Fibroblast of lung (primary cell): ENCODE results near the gene TTLL10. TPM values are rescaled to one million over a fixed set of nuclear protein-coding genes. Genes with fewer than 3 reads are reported as not detected.

Experiments
- DNase-seq, 2 donors: peaks; one replicate each; pipeline versions ENCODE4 v3.0.0 to v3.0.0-alpha.2; 2010; ENCODE audit warnings: low read depth in 2 of 2
- H2AFZ ChIP-seq: 2 replicates; pipeline ENCODE4 v1.5.1; 2012; ENCODE audit warnings: low read length, control low read depth, inconsistent platforms
- H3K27ac ChIP-seq: 2 replicates; pipeline ENCODE4 v1.5.1; 2011; ENCODE audit warnings: low read length, control low read depth; ENCODE audit not compliant: insufficient read depth
- H3K27me3 ChIP-seq: 2 replicates; pipeline ENCODE4 v1.5.1; 2011; ENCODE audit warnings: mild to moderate bottlenecking, low read length; ENCODE audit not compliant: control insufficient read depth, insufficient read depth
- H3K36me3 ChIP-seq: 2 replicates; pipeline ENCODE4 v1.5.1; 2011; ENCODE audit warnings: low read length; ENCODE audit not compliant: control insufficient read depth, insufficient read depth
- H3K4me1 ChIP-seq: 2 replicates; pipeline ENCODE4 v1.5.1; 2011; ENCODE audit warnings: low read length; ENCODE audit not compliant: control insufficient read depth, insufficient read depth; ENCODE audit errors: extremely low read depth
- H3K4me2 ChIP-seq: 2 replicates; pipeline ENCODE4 v1.5.1; 2011; ENCODE audit warnings: low read length, control low read depth; ENCODE audit not compliant: insufficient read depth; ENCODE audit errors: extremely low read depth
- H3K4me3 ChIP-seq, 4 experiments: fragments of 200-600 bp in 1 of 4; sonication (generic) in 1 of 4; replicated peaks in 1 of 4; 2 replicates each; pipeline ENCODE4 v1.5.1; 2011 to 2016; ENCODE audit warnings: low read length in 4 of 4, low read depth in 3 of 4, mild to moderate bottlenecking in 3 of 4, control low read depth in 2 of 4, inconsistent platforms in 1 of 4, mixed read lengths in 1 of 4; ENCODE audit not compliant: insufficient read depth in 1 of 4; ENCODE audit errors: control extremely low read depth in 1 of 4
- H3K79me2 ChIP-seq: 2 replicates; pipeline ENCODE4 v1.5.1; 2012; ENCODE audit warnings: mild to moderate bottlenecking, low read length, inconsistent platforms; ENCODE audit not compliant: control insufficient read depth, insufficient read depth
- H3K9ac ChIP-seq: 2 replicates; pipeline ENCODE4 v1.5.1; 2011; ENCODE audit warnings: mild to moderate bottlenecking, low read length, control low read depth; ENCODE audit not compliant: insufficient read depth
- H3K9me3 ChIP-seq: 2 replicates; pipeline ENCODE4 v1.5.1; 2012; ENCODE audit warnings: low read depth, low read length; ENCODE audit not compliant: control insufficient read depth, insufficient read depth
- H4K20me1 ChIP-seq: 2 replicates; pipeline ENCODE4 v1.5.1; 2011; ENCODE audit warnings: low read length; ENCODE audit not compliant: control insufficient read depth, insufficient read depth; ENCODE audit errors: extremely low read depth
- EZH2 ChIP-seq: IDR thresholded peaks from 2 replicates; pipeline ENCODE4 v1.5.1; 2012; ENCODE audit warnings: low read length, control low read depth, mild to moderate bottlenecking; ENCODE audit errors: missing control alignments
- polyA plus RNA-seq, 2 donors: library from polyadenylated mRNA; depleted of rRNA in 1 of 2; stranded (reverse) in 1 of 2; unstranded in 1 of 2; fragments of >200 nt; gene quantifications; 2 replicates each; pipeline ENCODE4 v1.2.1, GENCODE V29; 2011 to 2012; ENCODE audit warnings: missing spikeins in 1 of 2
- total RNA-seq: library from RNA; depleted of rRNA; stranded (reverse); fragments of >200 nt; gene quantifications from 2 replicates; pipeline ENCODE4 v1.2.1, GENCODE V29; 2014
- TF ChIP-seq, protein P1 (sequence below), 2 donors: IDR thresholded peaks in 1 of 2; conservative IDR thresholded peaks in 1 of 2; 1 replicate in 1 of 2; 2 replicates in 1 of 2; pipeline ENCODE4 v1.5.1; 2011 to 2012; ENCODE audit warnings: low read length in 2 of 2, control low read depth in 1 of 2, inconsistent platforms in 1 of 2, low read depth in 1 of 2, mild to moderate bottlenecking in 1 of 2

Gene TTLL10
- total and polyA plus RNA-seq, 2 donors (not counting 1 experiment from before 2014, with no cell fraction given), result not detected

- Histone ChIP-seq H3K27ac (no peak overlapping the region), H3K4me1 (no peaks in the 10 kb centered on the region), H3K4me2 (no peak overlapping the region), H4K20me1 (no peaks in the 10 kb centered on the region), H2AFZ (no peak overlapping the region), H3K36me3 (no peaks in the 10 kb centered on the region), H3K27me3 (peaks cover 3% of the 10 kb centered on the region), H3K4me3 (no peak overlapping the region), H3K9me3 (no peaks in the 10 kb centered on the region), H3K9ac (no peak overlapping the region), H3K79me2 (no peaks in the 10 kb centered on the region)
- DNase-seq, result no peak
- TF ChIP-seq, protein P1, sequence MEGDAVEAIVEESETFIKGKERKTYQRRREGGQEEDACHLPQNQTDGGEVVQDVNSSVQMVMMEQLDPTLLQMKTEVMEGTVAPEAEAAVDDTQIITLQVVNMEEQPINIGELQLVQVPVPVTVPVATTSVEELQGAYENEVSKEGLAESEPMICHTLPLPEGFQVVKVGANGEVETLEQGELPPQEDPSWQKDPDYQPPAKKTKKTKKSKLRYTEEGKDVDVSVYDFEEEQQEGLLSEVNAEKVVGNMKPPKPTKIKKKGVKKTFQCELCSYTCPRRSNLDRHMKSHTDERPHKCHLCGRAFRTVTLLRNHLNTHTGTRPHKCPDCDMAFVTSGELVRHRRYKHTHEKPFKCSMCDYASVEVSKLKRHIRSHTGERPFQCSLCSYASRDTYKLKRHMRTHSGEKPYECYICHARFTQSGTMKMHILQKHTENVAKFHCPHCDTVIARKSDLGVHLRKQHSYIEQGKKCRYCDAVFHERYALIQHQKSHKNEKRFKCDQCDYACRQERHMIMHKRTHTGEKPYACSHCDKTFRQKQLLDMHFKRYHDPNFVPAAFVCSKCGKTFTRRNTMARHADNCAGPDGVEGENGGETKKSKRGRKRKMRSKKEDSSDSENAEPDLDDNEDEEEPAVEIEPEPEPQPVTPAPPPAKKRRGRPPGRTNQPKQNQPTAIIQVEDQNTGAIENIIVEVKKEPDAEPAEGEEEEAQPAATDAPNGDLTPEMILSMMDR (conservative IDR thresholded peaks at IDR 0.05 in 1 of 2, IDR thresholded peaks at IDR 0.05 in 1 of 2; ENCODE audit: low read depth in 1 of 2, low read length in 2 of 2), result no peak
- TF ChIP-seq EZH2, result no peak
These were observed 47.7 kb upstream of the TTLL10 start for GRCh38 chr1:1125945-1126344.

GRCh38 chr1:1127551-1128451 lies 45.9 kb upstream of the TTLL10 start:
- Histone ChIP-seq H4K20me1 (no peaks in the 10 kb centered on the region), H2AFZ (no peak overlapping the region), H3K4me2 (no peak overlapping the region), H3K9ac (no peak overlapping the region), H3K27me3 (peaks cover 3% of the 10 kb centered on the region), H3K4me1 (no peaks in the 10 kb centered on the region), H3K36me3 (no peaks in the 10 kb centered on the region), H3K79me2 (no peaks in the 10 kb centered on the region), H3K9me3 (no peaks in the 10 kb centered on the region), H3K27ac (no peak overlapping the region), H3K4me3 (no peak overlapping the region)
- TF ChIP-seq, protein P1 (conservative IDR thresholded peaks at IDR 0.05 in 1 of 2, IDR thresholded peaks at IDR 0.05 in 1 of 2; ENCODE audit: low read depth in 1 of 2, low read length in 2 of 2), result no peak
- DNase-seq, result no peak

- Histone ChIP-seq H3K9me3 (no peaks in the 10 kb centered on the region), H3K9ac (no peak overlapping the region), H3K4me2 (no peak overlapping the region), H3K4me3 (no peak overlapping the region), H3K36me3 (no peaks in the 10 kb centered on the region), H3K4me1 (no peaks in the 10 kb centered on the region), H3K27ac (no peak overlapping the region), H3K79me2 (no peaks in the 10 kb centered on the region), H4K20me1 (no peaks in the 10 kb centered on the region), H3K27me3 (peaks cover 3% of the 10 kb centered on the region), H2AFZ (no peak overlapping the region)
- no peak for DNase-seq
- no peak for TF ChIP-seq EZH2
- TF ChIP-seq, protein P1 (conservative IDR thresholded peaks at IDR 0.05 in 1 of 2, IDR thresholded peaks at IDR 0.05 in 1 of 2; ENCODE audit: low read depth in 1 of 2, low read length in 2 of 2), result no peak
These were observed 45.1 kb upstream of the TTLL10 start for GRCh38 chr1:1128454-1129139.
